H1 (cell line): ENCODE data around the gene ZNF292. TPM values are rescaled to one million over a fixed set of nuclear protein-coding genes. Genes with fewer than 3 reads are reported as not detected.

ENCODE experiments used
- ASH2L ChIP-seq: fragments of 200-600, 300-600 bp; sonication (generic); IDR thresholded peaks from one replicate; pipeline ENCODE4 v1.7.1; 2017; ENCODE audit warnings: low read length
- CBX8 ChIP-seq: fragments of 300-800, 300-1000 bp; sonication (generic); IDR thresholded peaks from 2 replicates; pipeline ENCODE4 v1.7.1; 2016; ENCODE audit warnings: low read depth, low read length, borderline replicate concordance
- GTF2F1 ChIP-seq: IDR thresholded peaks from 2 replicates; pipeline ENCODE4 v1.6.1; 2012; ENCODE audit warnings: low read depth, low read length, improper control_type of control experiment, borderline replicate concordance
- POLR2A ChIP-seq, 2 experiments: IDR thresholded peaks; 1 replicate in 1 of 2; 2 replicates in 1 of 2; pipeline ENCODE4 v1.6.1; 2011; ENCODE audit warnings: low read depth in 2 of 2, low read length in 2 of 2, mild to moderate bottlenecking in 2 of 2; ENCODE audit errors: control extremely low read depth in 1 of 2
- YY1 ChIP-seq: IDR thresholded peaks from 2 replicates; pipeline ENCODE4 v1.6.1; 2011; ENCODE audit warnings: low read depth, mild to moderate bottlenecking, low read length
- polyA plus RNA-seq, 7 experiments: library from polyadenylated mRNA; depleted of rRNA in 3 of 7; stranded (reverse) in 5 of 7; unstranded in 2 of 7; fragments of >200 nt in 5 of 7; fragments of 200-250 nt in 2 of 7; gene quantifications; 1 replicate in 5 of 7; 2 replicates in 1 of 7; 4 replicates in 1 of 7; pipeline versions ENCODE4 v1.2.1 to v1.2.3, GENCODE V29; 2011 to 2013; ENCODE audit warnings: missing spikeins in 2 of 7, mixed read lengths in 2 of 7
- total RNA-seq: library from RNA; stranded (reverse); fragmentation: NEBNext Ultra II Directional; extraction: Animal tissue kit (Norgen Biotek cat#: 25700); gene quantifications from 2 replicates; pipeline ENCODE4 v1.2.1, GENCODE V29; 2021

The ZNF292 gene
- total and polyA plus RNA-seq, 2 of the 8 experiments (the other 6 are each of a cell fraction or from before 2014, with no cell fraction given): 6.8 to 44.2 TPM

GRCh38 chr6:87146363-87146762 lies 9.0 kb upstream of the ZNF292 start (continued):
- TF ChIP-seq GTF2F1: no peak
- TF ChIP-seq CBX8: no peak
- TF ChIP-seq YY1: no peak
- TF ChIP-seq ASH2L: no peak
- no peak for TF ChIP-seq POLR2A (IDR thresholded peaks at IDR 0.05; ENCODE audit: control extremely low read depth in 1 of 2, low read depth in 2 of 2, low read length in 2 of 2)
- TF ChIP-seq, all 59 proteins: peak for 0
